Measurements from ENCODE around the gene RASSF8. TPM values are rescaled to one million over a fixed set of nuclear protein-coding genes. Genes with fewer than 3 reads are reported as not detected.

RASSF8 gene
- total RNA-seq, 3 donors from 2014 or later (not counting 1 experiment from before 2014, with no cell fraction given), result 0.35 to 1.3 (median 1.2) TPM

- Mint-ChIP-seq H3K4me3 (no peak overlapping the region), H3K27ac (no peak overlapping the region)
- no peak for TF ChIP-seq CTCF (IDR thresholded peaks at IDR 0.05)
These were observed 30.0 kb downstream of the RASSF8 start for GRCh38 chr12:25988505-25988904.

GRCh38 chr12:25990495-25990894, 32.0 kb downstream of the RASSF8 start:
- Histone ChIP-seq H3K4me3 (ENCODE audit: low read length) (no peak overlapping the region), H3K9me3 (ENCODE audit: control insufficient read depth, insufficient read depth, low read length) (no peaks in the 10 kb centered on the region), H3K4me1 (ENCODE audit: control insufficient read depth, insufficient read depth, low read length) (no peaks in the 10 kb centered on the region), H3K27ac (ENCODE audit: low read length) (no peak overlapping the region), H3K36me3 (ENCODE audit: control insufficient read depth, insufficient read depth, low read length) (no peaks in the 10 kb centered on the region), H3K27me3 (ENCODE audit: control insufficient read depth, insufficient read depth, low read length) (no peaks in the 10 kb centered on the region)
- Mint-ChIP-seq H3K4me1 (no peaks in the 10 kb centered on the region), H3K27me3 (ENCODE audit: low read depth in 2 of 2) (peaks cover 0 to 7% of the 10 kb centered on the region in 2 donors), H3K27ac (no peak overlapping the region), H3K4me3 (no peak overlapping the region), H3K36me3 (no peaks in the 10 kb centered on the region), H3K9me3 (no peaks in the 10 kb centered on the region)
- TF ChIP-seq CTCF (IDR thresholded peaks at IDR 0.05), result no peak
- ATAC-seq (no peak), DNase-seq (no peak)
- intact Hi-C loops (cut with micrococcal nuclease), result no loop called here
- WGBS (ENCODE audit: insufficient coverage), result no CpG with 5 or more reads among the region's 2 CpGs

More at GRCh38 chr12:25988505-25988904, 30.0 kb downstream of the RASSF8 start:
- H3K4me1 Mint-ChIP-seq, result no peaks in the 10 kb centered on the region
- intact Hi-C loops (cut with micrococcal nuclease), result no loop called here
- H3K36me3 Mint-ChIP-seq, result no peaks in the 10 kb centered on the region
- Histone ChIP-seq H3K27ac (ENCODE audit: low read length) (no peak overlapping the region), H3K4me3 (ENCODE audit: low read length) (no peak overlapping the region), H3K9me3 (ENCODE audit: control insufficient read depth, insufficient read depth, low read length) (no peaks in the 10 kb centered on the region), H3K4me1 (ENCODE audit: control insufficient read depth, insufficient read depth, low read length) (no peaks in the 10 kb centered on the region), H3K36me3 (ENCODE audit: control insufficient read depth, insufficient read depth, low read length) (no peaks in the 10 kb centered on the region), H3K27me3 (ENCODE audit: control insufficient read depth, insufficient read depth, low read length) (no peaks in the 10 kb centered on the region)
- DNase-seq (no peak), ATAC-seq (no peak)
- H3K27me3 Mint-ChIP-seq (ENCODE audit: low read depth in 2 of 2), result peaks cover 0 to 7% of the 10 kb centered on the region in 2 donors
- H3K9me3 Mint-ChIP-seq, result no peaks in the 10 kb centered on the region
- 83% methylated on average over 1 of the region's 2 CpGs for WGBS (ENCODE audit: insufficient coverage)

- Mint-ChIP-seq H3K9me3 (no peaks in the 10 kb centered on the region), H3K27me3 (ENCODE audit: low read depth in 2 of 2) (peaks cover 0 to 7% of the 10 kb centered on the region in 2 donors), H3K27ac (no peak overlapping the region), H3K4me3 (no peak overlapping the region), H3K4me1 (no peaks in the 10 kb centered on the region), H3K36me3 (no peaks in the 10 kb centered on the region)
- Histone ChIP-seq H3K9me3 (ENCODE audit: control insufficient read depth, insufficient read depth, low read length) (no peaks in the 10 kb centered on the region), H3K4me3 (ENCODE audit: low read length) (no peak overlapping the region), H3K27me3 (ENCODE audit: control insufficient read depth, insufficient read depth, low read length) (no peaks in the 10 kb centered on the region), H3K27ac (ENCODE audit: low read length) (no peak overlapping the region), H3K36me3 (ENCODE audit: control insufficient read depth, insufficient read depth, low read length) (no peaks in the 10 kb centered on the region), H3K4me1 (ENCODE audit: control insufficient read depth, insufficient read depth, low read length) (no peaks in the 10 kb centered on the region)
- DNase-seq, result no peak
- no peak for ATAC-seq
- WGBS (ENCODE audit: insufficient coverage), result 79% methylated on average over 4 of the region's 4 CpGs
- intact Hi-C loops (cut with micrococcal nuclease), result no loop called here
- TF ChIP-seq CTCF (IDR thresholded peaks at IDR 0.05), result no peak
These were observed 33.7 kb downstream of the RASSF8 start for GRCh38 chr12:25992026-25992782.

Data from natural killer cell (primary cell).